Duodenal mucosa (tissue), 2 donors: Measurements from ENCODE around the gene TACC2.

Experiments
- H3K27ac ChIP-seq: one replicate; pipeline ENCODE4 v1.7.0; 2013; ENCODE audit warnings: low read depth, low read length
- H3K27me3 ChIP-seq, 2 donors: one replicate each; pipeline ENCODE4 v1.7.0; 2013; ENCODE audit warnings: low read length in 2 of 2, control low read depth in 1 of 2; ENCODE audit not compliant: insufficient read depth in 2 of 2, control insufficient read depth in 1 of 2
- H3K36me3 ChIP-seq, 2 donors: one replicate each; pipeline ENCODE4 v1.7.0; 2013; ENCODE audit warnings: low read length in 2 of 2, control low read depth in 1 of 2; ENCODE audit not compliant: insufficient read depth in 2 of 2, control insufficient read depth in 1 of 2
- H3K4me1 ChIP-seq, 2 donors: one replicate each; pipeline ENCODE4 v1.7.0; 2013; ENCODE audit warnings: low read length in 2 of 2, control low read depth in 1 of 2; ENCODE audit not compliant: insufficient read depth in 2 of 2, control insufficient read depth in 1 of 2
- H3K4me3 ChIP-seq, 2 donors: one replicate each; pipeline ENCODE4 v1.7.0; 2013; ENCODE audit warnings: low read length in 2 of 2, low read depth in 1 of 2
- H3K9ac ChIP-seq, 2 donors: one replicate each; pipeline ENCODE4 v1.7.0; 2013; ENCODE audit warnings: low read length in 2 of 2, low read depth in 1 of 2
- H3K9me3 ChIP-seq, 2 donors: one replicate each; pipeline ENCODE4 v1.7.0; 2013; ENCODE audit warnings: low read length in 2 of 2, control low read depth in 1 of 2; ENCODE audit not compliant: control insufficient read depth in 1 of 2

TACC2 gene

GRCh38 chr10:122288262-122288661, 299.3 kb downstream of the TACC2 start:
- no peaks in the 10 kb centered on the region for H3K9me3 ChIP-seq
- no peaks in the 10 kb centered on the region for H3K4me1 ChIP-seq
- H3K9ac ChIP-seq = no peak overlapping the region
- no peak overlapping the region for H3K27ac ChIP-seq
- H3K36me3 ChIP-seq = no peaks in the 10 kb centered on the region
- H3K27me3 ChIP-seq = no peaks in the 10 kb centered on the region
- H3K4me3 ChIP-seq = no peak overlapping the region

- Histone ChIP-seq H3K9me3 (no peaks in the 10 kb centered on the region), H3K4me3 (no peak overlapping the region), H3K4me1 (no peaks in the 10 kb centered on the region), H3K27me3 (no peaks in the 10 kb centered on the region), H3K27ac (no peak overlapping the region), H3K9ac (no peak overlapping the region), H3K36me3 (no peaks in the 10 kb centered on the region)
Measured at GRCh38 chr10:122288917-122289316, 300.0 kb downstream of the TACC2 start.

- Histone ChIP-seq H3K36me3 (no peaks in the 10 kb centered on the region), H3K4me3 (no peak overlapping the region), H3K9me3 (no peaks in the 10 kb centered on the region), H3K9ac (no peak overlapping the region), H3K27me3 (no peaks in the 10 kb centered on the region), H3K4me1 (no peaks in the 10 kb centered on the region), H3K27ac (no peak overlapping the region)
Measured at GRCh38 chr10:122290334-122290733, 301.4 kb downstream of the TACC2 start.

GRCh38 chr10:122290833-122291532, 302.0 kb downstream of the TACC2 start:
- Histone ChIP-seq H3K36me3 (no peaks in the 10 kb centered on the region), H3K4me3 (no peak overlapping the region), H3K4me1 (no peaks in the 10 kb centered on the region), H3K27me3 (no peaks in the 10 kb centered on the region), H3K9me3 (no peaks in the 10 kb centered on the region), H3K27ac (no peak overlapping the region), H3K9ac (no peak overlapping the region)

GRCh38 chr10:122291739-122292138, 302.8 kb downstream of the TACC2 start:
- Histone ChIP-seq H3K9ac (no peak overlapping the region), H3K4me3 (no peak overlapping the region), H3K4me1 (no peaks in the 10 kb centered on the region), H3K9me3 (no peaks in the 10 kb centered on the region), H3K27ac (no peak overlapping the region), H3K27me3 (no peaks in the 10 kb centered on the region), H3K36me3 (no peaks in the 10 kb centered on the region)

GRCh38 chr10:122292376-122292775, 303.4 kb downstream of the TACC2 start:
- Histone ChIP-seq H3K27me3 (no peaks in the 10 kb centered on the region), H3K9ac (no peak overlapping the region), H3K36me3 (no peaks in the 10 kb centered on the region), H3K9me3 (no peaks in the 10 kb centered on the region), H3K4me1 (no peaks in the 10 kb centered on the region), H3K27ac (no peak overlapping the region), H3K4me3 (no peak overlapping the region)

GRCh38 chr10:122293156-122293960, 304.4 kb downstream of the TACC2 start:
- Histone ChIP-seq H3K4me3 (no peak overlapping the region), H3K36me3 (no peaks in the 10 kb centered on the region), H3K27me3 (no peaks in the 10 kb centered on the region), H3K9me3 (no peaks in the 10 kb centered on the region), H3K27ac (no peak overlapping the region), H3K4me1 (no peaks in the 10 kb centered on the region), H3K9ac (no peak overlapping the region)

- Histone ChIP-seq H3K9ac (no peak overlapping the region), H3K27ac (no peak overlapping the region), H3K4me1 (peaks cover 2 to 3% of the 10 kb centered on the region in 2 donors), H3K4me3 (no peak overlapping the region), H3K9me3 (no peaks in the 10 kb centered on the region), H3K36me3 (no peaks in the 10 kb centered on the region), H3K27me3 (no peaks in the 10 kb centered on the region)
Measured at GRCh38 chr10:122293961-122294380, 305.0 kb downstream of the TACC2 start.

- H3K4me1 ChIP-seq = peaks cover 3% of the 10 kb centered on the region in 2 donors
- H3K36me3 ChIP-seq = no peaks in the 10 kb centered on the region
- H3K4me3 ChIP-seq = no peak overlapping the region
- H3K9me3 ChIP-seq = no peaks in the 10 kb centered on the region
- no peak overlapping the region for H3K27ac ChIP-seq
- no peaks in the 10 kb centered on the region for H3K27me3 ChIP-seq
- H3K9ac ChIP-seq = no peak overlapping the region
Measured at GRCh38 chr10:122294511-122295450, 305.8 kb downstream of the TACC2 start.

- Histone ChIP-seq H3K9ac (no peak overlapping the region), H3K27ac (no peak overlapping the region), H3K4me3 (no peak overlapping the region), H3K36me3 (no peaks in the 10 kb centered on the region), H3K9me3 (no peaks in the 10 kb centered on the region), H3K4me1 (peaks cover 3% of the 10 kb centered on the region in 2 donors), H3K27me3 (no peaks in the 10 kb centered on the region)
Measured at GRCh38 chr10:122295451-122295809, 306.5 kb downstream of the TACC2 start.
